HL-60 (cell line): ENCODE data around the gene MID1IP1.

Experiments used
- DNase-seq, 2 experiments: peaks; one replicate each; pipeline ENCODE4 v3.0.0-alpha.2; 2010 to 2020; ENCODE audit warnings: low read depth in 1 of 2, low spot score in 1 of 2
- H3K27ac ChIP-seq: fragments of 250-450 bp; sonication (Bioruptor Pico); replicated peaks from 2 replicates; pipeline ENCODE4 v1.5.1; 2020; ENCODE audit warnings: mild to moderate bottlenecking, moderate library complexity
- H3K27me3 ChIP-seq: fragments of 250-450 bp; sonication (Bioruptor Pico); 2 replicates; pipeline ENCODE4 v1.5.1; 2021; ENCODE audit warnings: mild to moderate bottlenecking, moderate library complexity; ENCODE audit not compliant: insufficient read depth, poor library complexity, severe bottlenecking
- H3K4me3 ChIP-seq: replicated peaks from 2 replicates; pipeline ENCODE4 v1.5.1; 2011; ENCODE audit warnings: mild to moderate bottlenecking, control low read depth, low read length; ENCODE audit not compliant: insufficient read depth
- CTCF ChIP-seq: IDR thresholded peaks from one replicate; pipeline ENCODE4 v1.5.1; 2011; ENCODE audit warnings: low read length, control low read depth, inconsistent platforms; ENCODE audit not compliant: insufficient read depth
- GABPA ChIP-seq: IDR thresholded peaks from 2 replicates; pipeline ENCODE4 v1.6.1; 2012; ENCODE audit warnings: low read depth
- POLR2AphosphoS5 ChIP-seq: IDR thresholded peaks from 2 replicates; pipeline ENCODE4 v1.6.1; 2012; ENCODE audit warnings: low read depth
- REST ChIP-seq: IDR thresholded peaks from 2 replicates; pipeline ENCODE4 v1.6.1; 2012; ENCODE audit warnings: low read depth; ENCODE audit not compliant: insufficient replicate concordance
- SPI1 ChIP-seq: IDR thresholded peaks from 2 replicates; pipeline ENCODE4 v1.6.1; 2012; ENCODE audit warnings: low read depth, mild to moderate bottlenecking, borderline replicate concordance

MID1IP1 gene

DNA sequence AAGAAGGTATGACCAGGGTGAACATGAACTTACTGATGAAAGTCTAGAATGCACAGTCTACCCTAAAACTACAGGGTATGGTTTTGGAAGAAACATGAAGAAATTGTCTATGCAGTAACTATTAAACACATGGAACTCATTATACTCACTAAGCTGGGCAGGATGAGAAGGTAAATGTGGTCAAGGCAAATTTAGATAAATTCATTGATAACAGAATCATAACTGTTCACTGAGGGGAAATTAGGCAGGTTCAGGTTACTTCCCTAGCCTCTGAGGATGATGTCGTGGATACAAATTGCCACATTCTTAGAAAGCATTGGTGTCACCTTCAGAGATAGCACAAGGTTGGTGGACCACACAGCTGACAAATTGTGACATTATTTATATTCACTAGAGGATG lies 40.4 kb upstream of the MID1IP1 start:
- no peak overlapping the region for H3K4me3 ChIP-seq
- TF ChIP-seq REST (no peak), SPI1 (no peak), POLR2AphosphoS5 (no peak), CTCF (no peak), GABPA (no peak)
- no peak for DNase-seq
- no peaks in the 10 kb centered on the region for H3K27me3 ChIP-seq
- no peak overlapping the region for H3K27ac ChIP-seq

- Histone ChIP-seq H3K27ac (no peak overlapping the region), H3K4me3 (no peak overlapping the region), H3K27me3 (no peaks in the 10 kb centered on the region)
- TF ChIP-seq SPI1 (no peak), POLR2AphosphoS5 (no peak), CTCF (no peak)
- no peak for DNase-seq
Measured at GRCh38 chrX:38768079-38768478, 33.2 kb upstream of the MID1IP1 start.

- Histone ChIP-seq H3K4me3 (no peak overlapping the region), H3K27me3 (no peaks in the 10 kb centered on the region), H3K27ac (no peak overlapping the region)
- no peak for DNase-seq
- TF ChIP-seq SPI1: no peak
- no peak for TF ChIP-seq CTCF
Measured at GRCh38 chrX:38770152-38770551, 31.1 kb upstream of the MID1IP1 start.

DNA sequence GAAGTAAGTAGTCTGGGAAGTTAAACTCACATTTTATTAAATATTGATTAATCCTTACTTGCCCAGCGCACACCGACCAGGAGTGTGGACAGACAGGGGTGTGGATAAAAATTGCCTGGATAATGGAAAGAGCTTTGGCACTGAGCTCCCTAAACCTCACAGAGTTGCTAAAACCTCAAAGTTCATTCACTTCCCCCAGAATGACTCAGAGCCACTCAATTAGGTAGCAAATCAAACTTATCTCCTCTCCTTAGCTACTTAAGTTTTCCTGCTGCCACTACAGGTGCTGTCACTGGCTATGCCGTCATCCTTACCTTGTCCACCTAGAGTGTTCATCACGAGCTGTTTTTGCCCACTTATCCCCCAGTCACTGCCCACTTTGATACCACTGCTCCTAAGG lies 27.0 kb upstream of the MID1IP1 start:
- H3K27me3 ChIP-seq: no peaks in the 10 kb centered on the region
- TF ChIP-seq SPI1 (no peak), CTCF (no peak), GABPA (no peak), REST (no peak), POLR2AphosphoS5 (no peak)
- no peak for DNase-seq
- H3K27ac ChIP-seq: no peak overlapping the region
- no peak overlapping the region for H3K4me3 ChIP-seq
